DMS53 (cell line): ENCODE results near the gene BLTP1.

Experiments
- DNase-seq: peaks from one replicate; lab custom pipeline; 2025; lab: John Stamatoyannopoulos, UW

Gene BLTP1

DNA sequence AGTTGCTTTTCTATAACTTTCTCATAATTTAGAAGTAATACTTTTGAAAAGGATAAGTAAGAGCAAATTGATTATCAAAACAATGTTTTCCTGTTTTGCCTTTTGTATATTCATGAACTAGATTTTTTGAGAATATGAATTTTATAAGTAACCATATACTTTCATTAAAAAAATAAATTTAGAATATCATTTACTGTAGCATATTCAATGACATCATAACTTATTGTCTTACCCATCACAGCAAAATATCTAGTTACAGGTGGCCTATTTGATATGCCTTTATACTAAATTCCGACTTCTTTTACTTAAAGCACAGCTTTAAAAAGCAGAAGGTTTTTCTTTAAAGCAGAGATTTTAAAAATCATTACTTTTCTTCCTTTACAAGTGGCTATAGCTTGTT is 20.1 kb downstream of the BLTP1 start:
- no peak for DNase-seq

DNA sequence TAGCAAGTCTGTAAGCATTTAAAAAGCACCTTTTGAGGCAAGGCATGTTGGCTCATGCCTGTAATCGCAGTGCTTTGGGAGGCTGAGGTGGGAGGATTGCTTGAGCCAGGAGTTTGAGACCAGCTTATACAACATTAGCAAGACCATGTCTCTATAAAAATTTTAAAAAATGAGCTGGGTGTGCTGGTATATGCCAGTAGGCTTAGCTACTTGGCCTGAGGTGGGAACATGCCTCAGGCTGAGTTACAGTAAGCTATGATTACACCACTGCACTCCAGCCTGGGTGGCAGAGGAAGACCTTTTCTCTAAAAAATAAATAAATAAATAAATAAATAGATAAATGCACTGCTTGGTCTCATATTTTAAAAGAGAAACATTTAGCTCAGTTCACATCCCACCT is 26.8 kb downstream of the BLTP1 start:
- DNase-seq = no peak

DNA sequence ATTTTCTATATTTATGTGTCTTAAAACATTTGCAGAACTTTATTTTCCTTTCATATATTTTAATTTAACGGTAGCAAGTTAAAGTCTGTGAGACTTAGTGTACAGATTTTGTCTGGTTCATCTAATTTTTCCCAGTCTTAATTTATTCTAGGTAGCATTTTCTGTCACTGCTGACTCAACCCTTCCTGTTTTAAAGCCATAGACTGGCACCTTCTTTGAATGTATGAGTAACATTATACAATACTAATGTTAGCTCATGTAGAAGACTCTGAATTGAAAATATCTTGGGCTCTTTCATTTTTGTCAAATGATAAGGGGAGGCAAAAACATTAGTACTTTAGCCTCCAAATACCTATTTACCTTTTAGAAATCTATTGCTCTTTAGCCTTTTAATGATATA is 43.6 kb downstream of the BLTP1 start:
- no peak for DNase-seq
